Forelimb muscle (tissue), 1 donor: ENCODE data around the gene FBLN7. TPM values are rescaled to one million over a fixed set of nuclear protein-coding genes. Genes with fewer than 3 reads are reported as not detected.

Experiments
- polyA plus RNA-seq: library from polyadenylated mRNA; unstranded; fragments of 120-200 nt; gene quantifications from one replicate; pipeline ENCODE4 v1.2.1, GENCODE V29; 2013; ENCODE audit not compliant: insufficient read length

Gene FBLN7
- polyA plus RNA-seq, 1 donor = 9.2 TPM

Other genes with a start within 250 kb of the FBLN7 start
- 4.0 TPM for gene MERTK, start 239.8 kb upstream of the FBLN7 start, polyA plus RNA-seq
- 11.8 TPM for gene TMEM87B, start 83.1 kb upstream of the FBLN7 start, polyA plus RNA-seq
- 14.6 TPM for gene ZC3H8, start 116.7 kb downstream of the FBLN7 start, polyA plus RNA-seq
- gene ZC3H6, start 137.2 kb downstream of the FBLN7 start, polyA plus RNA-seq = 4.5 TPM